Measurements from ENCODE around the gene RAB3C.
A peak's percentile ranks its signal among the peaks of the same experiment; 100 is the strongest.

Gene RAB3C

DNA sequence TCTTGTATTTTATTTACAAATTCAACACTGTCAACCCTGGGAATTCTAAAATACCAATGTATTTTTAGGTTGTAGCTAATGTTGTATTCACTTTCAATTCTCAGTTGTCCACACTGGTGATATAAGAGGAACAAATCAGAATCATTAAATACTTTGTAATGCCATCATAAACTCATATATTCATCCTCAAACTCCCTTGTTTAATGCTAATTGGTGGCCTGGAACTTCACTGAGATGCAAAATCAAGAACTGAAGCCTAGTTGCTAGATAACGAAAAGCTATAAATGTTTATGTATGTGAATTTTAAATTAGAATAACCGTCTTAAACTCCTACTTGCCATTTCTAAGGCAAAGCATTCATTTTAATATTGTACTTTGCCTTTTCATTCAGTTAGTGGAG is 274.7 kb downstream of the RAB3C start:
- H3K4me1 ChIP-seq (ENCODE audit: insufficient read depth, poor library complexity, severe bottlenecking) = no peaks in the 10 kb centered on the region
- TF ChIP-seq, protein P1, sequence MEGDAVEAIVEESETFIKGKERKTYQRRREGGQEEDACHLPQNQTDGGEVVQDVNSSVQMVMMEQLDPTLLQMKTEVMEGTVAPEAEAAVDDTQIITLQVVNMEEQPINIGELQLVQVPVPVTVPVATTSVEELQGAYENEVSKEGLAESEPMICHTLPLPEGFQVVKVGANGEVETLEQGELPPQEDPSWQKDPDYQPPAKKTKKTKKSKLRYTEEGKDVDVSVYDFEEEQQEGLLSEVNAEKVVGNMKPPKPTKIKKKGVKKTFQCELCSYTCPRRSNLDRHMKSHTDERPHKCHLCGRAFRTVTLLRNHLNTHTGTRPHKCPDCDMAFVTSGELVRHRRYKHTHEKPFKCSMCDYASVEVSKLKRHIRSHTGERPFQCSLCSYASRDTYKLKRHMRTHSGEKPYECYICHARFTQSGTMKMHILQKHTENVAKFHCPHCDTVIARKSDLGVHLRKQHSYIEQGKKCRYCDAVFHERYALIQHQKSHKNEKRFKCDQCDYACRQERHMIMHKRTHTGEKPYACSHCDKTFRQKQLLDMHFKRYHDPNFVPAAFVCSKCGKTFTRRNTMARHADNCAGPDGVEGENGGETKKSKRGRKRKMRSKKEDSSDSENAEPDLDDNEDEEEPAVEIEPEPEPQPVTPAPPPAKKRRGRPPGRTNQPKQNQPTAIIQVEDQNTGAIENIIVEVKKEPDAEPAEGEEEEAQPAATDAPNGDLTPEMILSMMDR (IDR thresholded peaks at IDR 0.05; ENCODE audit: poor library complexity, severe bottlenecking) = no peak
- H3K9me3 ChIP-seq (ENCODE audit: severe bottlenecking) = no peaks in the 10 kb centered on the region
- DNase-seq (ENCODE audit: low spot score) (no peak), ATAC-seq (ENCODE audit: low read depth) (no peak)
- peaks cover 70% of the 10 kb centered on the region for H3K27me3 ChIP-seq (ENCODE audit: insufficient read depth, poor library complexity, severe bottlenecking)
- H3K27ac ChIP-seq (ENCODE audit: poor library complexity, severe bottlenecking) = no peak overlapping the region
- H3K36me3 ChIP-seq (ENCODE audit: low read depth) = no peaks in the 10 kb centered on the region
- H3K4me3 ChIP-seq (ENCODE audit: severe bottlenecking) = no peak overlapping the region

DNA sequence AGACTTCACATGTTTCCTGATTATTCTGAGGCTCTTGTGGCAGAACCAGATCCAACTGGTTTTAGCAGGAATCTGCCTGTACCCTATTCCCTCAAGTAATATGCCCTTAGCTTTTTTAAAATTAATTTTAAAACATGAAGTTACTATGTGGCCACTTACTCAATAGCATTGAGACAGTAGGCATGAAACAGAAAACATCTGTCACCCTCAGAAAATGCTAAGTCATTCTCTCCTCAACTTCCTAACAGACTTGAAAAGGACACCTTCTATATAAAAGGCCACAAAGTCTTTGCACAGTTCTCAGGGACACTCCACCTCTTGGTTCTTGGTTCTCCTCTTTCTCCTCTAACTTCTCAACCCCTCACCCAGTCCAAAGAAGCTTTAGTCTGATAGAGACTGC is 277.8 kb downstream of the RAB3C start:
- H3K27ac ChIP-seq (ENCODE audit: poor library complexity, severe bottlenecking) = no peak overlapping the region
- ATAC-seq (ENCODE audit: low read depth) = no peak
- no peaks in the 10 kb centered on the region for H3K9me3 ChIP-seq (ENCODE audit: severe bottlenecking)
- TF ChIP-seq, protein P1 (IDR thresholded peaks at IDR 0.05; ENCODE audit: poor library complexity, severe bottlenecking) = no peak
- H3K27me3 ChIP-seq (ENCODE audit: insufficient read depth, poor library complexity, severe bottlenecking) = peaks cover 83% of the 10 kb centered on the region
- DNase-seq (ENCODE audit: low spot score) = no peak
- no peaks in the 10 kb centered on the region for H3K4me1 ChIP-seq (ENCODE audit: insufficient read depth, poor library complexity, severe bottlenecking)
- H3K4me3 ChIP-seq (ENCODE audit: severe bottlenecking) = no peak overlapping the region
- H3K36me3 ChIP-seq (ENCODE audit: low read depth) = no peaks in the 10 kb centered on the region

DNA sequence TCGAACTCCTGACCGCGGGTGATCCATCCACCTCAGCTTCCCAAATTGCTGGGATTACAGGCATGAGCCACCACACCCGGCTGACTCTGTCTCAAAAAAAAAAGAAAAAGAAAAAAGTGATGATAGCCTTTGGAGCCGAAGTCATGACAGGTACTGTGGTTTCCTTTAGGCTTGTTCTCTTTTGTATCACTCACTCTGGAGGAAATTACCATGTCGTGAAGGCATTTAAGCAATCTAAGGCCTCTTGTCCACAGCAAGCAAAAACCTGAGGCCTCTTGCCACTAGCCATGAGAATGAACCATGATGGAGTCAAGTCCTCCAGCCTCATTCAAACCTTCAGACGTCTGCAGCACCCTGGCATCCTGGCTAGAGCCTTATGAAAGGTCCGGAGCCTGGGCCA is 286.1 kb downstream of the RAB3C start:
- Histone ChIP-seq H3K4me1 (ENCODE audit: insufficient read depth, poor library complexity, severe bottlenecking) (no peaks in the 10 kb centered on the region), H3K27me3 (ENCODE audit: insufficient read depth, poor library complexity, severe bottlenecking) (peaks cover 21% of the 10 kb centered on the region), H3K9me3 (ENCODE audit: severe bottlenecking) (no peaks in the 10 kb centered on the region), H3K27ac (ENCODE audit: poor library complexity, severe bottlenecking) (no peak overlapping the region), H3K36me3 (ENCODE audit: low read depth) (no peaks in the 10 kb centered on the region), H3K4me3 (ENCODE audit: severe bottlenecking) (no peak overlapping the region)
- no peak for ATAC-seq (ENCODE audit: low read depth)
- no peak for DNase-seq (ENCODE audit: low spot score)
- TF ChIP-seq, protein P1 (IDR thresholded peaks at IDR 0.05; ENCODE audit: poor library complexity, severe bottlenecking) = no peak

DNA sequence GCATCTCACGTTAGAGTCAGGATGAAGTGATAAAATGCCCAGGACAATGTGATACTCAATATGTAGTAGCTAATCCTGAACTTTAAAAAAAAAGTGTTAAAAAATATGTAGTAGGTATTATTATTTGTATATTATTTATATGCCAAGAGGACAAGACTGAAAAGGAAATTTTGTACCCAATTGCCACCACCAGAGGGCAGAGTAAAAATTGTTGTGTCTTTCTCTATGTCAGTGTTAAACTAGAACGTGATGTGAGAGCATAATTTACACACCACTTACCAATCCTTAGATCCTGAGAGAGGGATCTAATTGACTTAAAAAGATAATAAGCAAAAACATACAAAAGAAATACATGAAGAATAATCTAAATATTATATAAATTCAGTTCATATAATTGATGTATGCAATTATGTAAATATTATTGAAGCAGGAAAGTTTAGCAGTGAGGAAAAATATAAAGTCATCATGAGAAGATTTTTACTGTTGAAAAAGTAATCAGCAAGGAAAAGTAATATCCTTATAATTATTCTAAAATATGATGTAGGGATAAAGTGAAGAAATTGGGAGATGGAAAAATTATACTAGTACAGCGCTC is 288.9 kb downstream of the RAB3C start:
- peak; percentile 48; the same call in 1 of the 3 replicates for ATAC-seq (ENCODE audit: low read depth)
- H3K36me3 ChIP-seq (ENCODE audit: low read depth) = no peaks in the 10 kb centered on the region
- TF ChIP-seq, protein P1 (IDR thresholded peaks at IDR 0.05; ENCODE audit: poor library complexity, severe bottlenecking) = peak; percentile 94
- H3K9me3 ChIP-seq (ENCODE audit: severe bottlenecking) = no peaks in the 10 kb centered on the region
- H3K27ac ChIP-seq (ENCODE audit: poor library complexity, severe bottlenecking) = no peak overlapping the region
- H3K27me3 ChIP-seq (ENCODE audit: insufficient read depth, poor library complexity, severe bottlenecking) = no peaks in the 10 kb centered on the region
- DNase-seq (ENCODE audit: low spot score) = no peak
- H3K4me1 ChIP-seq (ENCODE audit: insufficient read depth, poor library complexity, severe bottlenecking) = no peaks in the 10 kb centered on the region
- H3K4me3 ChIP-seq (ENCODE audit: severe bottlenecking) = no peak overlapping the region

GRCh38 chr5:58872670-58873273 is 289.9 kb downstream of the RAB3C start:
- Histone ChIP-seq H3K9me3 (ENCODE audit: severe bottlenecking) (no peaks in the 10 kb centered on the region), H3K4me1 (ENCODE audit: insufficient read depth, poor library complexity, severe bottlenecking) (no peaks in the 10 kb centered on the region), H3K4me3 (ENCODE audit: severe bottlenecking) (no peak overlapping the region), H3K27ac (ENCODE audit: poor library complexity, severe bottlenecking) (no peak overlapping the region), H3K27me3 (ENCODE audit: insufficient read depth, poor library complexity, severe bottlenecking) (no peaks in the 10 kb centered on the region), H3K36me3 (ENCODE audit: low read depth) (no peaks in the 10 kb centered on the region)
- ATAC-seq (ENCODE audit: low read depth) (no peak), DNase-seq (ENCODE audit: low spot score) (no peak)
- TF ChIP-seq, protein P1 (IDR thresholded peaks at IDR 0.05; ENCODE audit: poor library complexity, severe bottlenecking) = no peak
